ENCODE results near the gene CDC123. TPM values are rescaled to one million over a fixed set of nuclear protein-coding genes. Genes with fewer than 3 reads are reported as not detected.

The CDC123 gene
- total RNA-seq, 6 donors from 2014 or later: 19.9 to 57.5 (median 42.6) TPM

GRCh38 chr10:12213621-12214020 lies 17.6 kb downstream of the CDC123 start:
- H3K36me3 ChIP-seq: peaks cover 5 to 63% (median 37%) of the 10 kb centered on the region in 4 donors
- no peaks in the 10 kb centered on the region for H3K27me3 ChIP-seq
- H3K27ac ChIP-seq: no peak overlapping the region
- WGBS, 2 donors: 78 to 86% methylated on average over 3 of the region's 3 CpGs
- H3K4me1 ChIP-seq: peaks cover 0 to 10% (median 5%) of the 10 kb centered on the region in 4 donors
- no peak overlapping the region for H3K4me3 ChIP-seq
- no peaks in the 10 kb centered on the region for H3K9me3 ChIP-seq
- no peak for ATAC-seq (ENCODE audit: low FRiP score in 2 of 2)
- no peak for DNase-seq
- TF ChIP-seq, protein P1, sequence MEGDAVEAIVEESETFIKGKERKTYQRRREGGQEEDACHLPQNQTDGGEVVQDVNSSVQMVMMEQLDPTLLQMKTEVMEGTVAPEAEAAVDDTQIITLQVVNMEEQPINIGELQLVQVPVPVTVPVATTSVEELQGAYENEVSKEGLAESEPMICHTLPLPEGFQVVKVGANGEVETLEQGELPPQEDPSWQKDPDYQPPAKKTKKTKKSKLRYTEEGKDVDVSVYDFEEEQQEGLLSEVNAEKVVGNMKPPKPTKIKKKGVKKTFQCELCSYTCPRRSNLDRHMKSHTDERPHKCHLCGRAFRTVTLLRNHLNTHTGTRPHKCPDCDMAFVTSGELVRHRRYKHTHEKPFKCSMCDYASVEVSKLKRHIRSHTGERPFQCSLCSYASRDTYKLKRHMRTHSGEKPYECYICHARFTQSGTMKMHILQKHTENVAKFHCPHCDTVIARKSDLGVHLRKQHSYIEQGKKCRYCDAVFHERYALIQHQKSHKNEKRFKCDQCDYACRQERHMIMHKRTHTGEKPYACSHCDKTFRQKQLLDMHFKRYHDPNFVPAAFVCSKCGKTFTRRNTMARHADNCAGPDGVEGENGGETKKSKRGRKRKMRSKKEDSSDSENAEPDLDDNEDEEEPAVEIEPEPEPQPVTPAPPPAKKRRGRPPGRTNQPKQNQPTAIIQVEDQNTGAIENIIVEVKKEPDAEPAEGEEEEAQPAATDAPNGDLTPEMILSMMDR (IDR thresholded peaks at IDR 0.05): no peak
- no peak for TF ChIP-seq POLR2A (IDR thresholded peaks at IDR 0.05)
- no peak for TF ChIP-seq POLR2AphosphoS5 (IDR thresholded peaks at IDR 0.05)
- no peak for TF ChIP-seq EP300 (IDR thresholded peaks at IDR 0.05)

GRCh38 chr10:12214093-12214492 lies 18.1 kb downstream of the CDC123 start:
- TF ChIP-seq POLR2A (IDR thresholded peaks at IDR 0.05): no peak
- no peak for TF ChIP-seq POLR2AphosphoS5 (IDR thresholded peaks at IDR 0.05)
- no peak for TF ChIP-seq EP300 (IDR thresholded peaks at IDR 0.05)
- TF ChIP-seq, protein P1 (IDR thresholded peaks at IDR 0.05): no peak
- no peak for DNase-seq
- H3K4me1 ChIP-seq: peaks cover 0 to 10% (median 5%) of the 10 kb centered on the region in 4 donors
- no peak for ATAC-seq (ENCODE audit: low FRiP score in 2 of 2)
- no peaks in the 10 kb centered on the region for H3K27me3 ChIP-seq
- peak overlapping the region in 1 of 4 donors; percentile 59 for H3K27ac ChIP-seq
- H3K9me3 ChIP-seq: no peaks in the 10 kb centered on the region
- WGBS, 2 donors: 60 to 81% methylated on average over 4 of the region's 4 CpGs
- no peak overlapping the region for H3K4me3 ChIP-seq
- H3K36me3 ChIP-seq: peaks cover 5 to 67% (median 38%) of the 10 kb centered on the region in 4 donors

DNA sequence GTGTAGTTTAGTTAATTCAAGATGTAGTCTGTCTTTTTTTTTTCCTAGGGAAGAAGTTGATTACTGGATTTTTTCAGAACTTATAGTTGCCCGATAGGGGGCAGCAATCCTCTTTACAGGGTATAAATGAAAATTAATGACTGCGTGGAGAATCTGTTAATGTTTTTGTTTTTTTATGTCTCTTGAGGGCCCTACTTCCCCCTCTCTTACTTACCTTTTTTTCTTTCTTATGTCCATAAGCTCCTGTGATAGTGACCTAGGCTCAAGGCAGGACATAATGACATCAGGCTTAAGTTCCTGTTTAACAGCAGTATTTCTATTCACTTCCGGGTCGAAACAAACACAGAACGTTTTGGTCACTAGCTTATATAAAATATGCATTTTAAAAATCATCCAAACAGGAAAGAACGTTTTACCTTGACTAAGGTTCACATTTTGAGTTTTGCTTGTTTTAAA lies 18.8 kb downstream of the CDC123 start:
- no peak for TF ChIP-seq EP300 (IDR thresholded peaks at IDR 0.05)
- TF ChIP-seq POLR2A (IDR thresholded peaks at IDR 0.05): no peak
- TF ChIP-seq POLR2AphosphoS5 (IDR thresholded peaks at IDR 0.05): no peak
- TF ChIP-seq, protein P1 (IDR thresholded peaks at IDR 0.05): peak; percentile 31 to 59 (median 47)
- H3K4me3 ChIP-seq: peak overlapping the region in 1 of 4 donors; percentile 32
- H3K27me3 ChIP-seq: no peaks in the 10 kb centered on the region
- ATAC-seq (ENCODE audit: low FRiP score in 2 of 2) (peak in 1 of 2 donors; percentile 47), DNase-seq (no peak)
- peaks cover 0 to 12% (median 5%) of the 10 kb centered on the region in 4 donors for H3K4me1 ChIP-seq
- 21 to 27% methylated on average over 6 of the region's 6 CpGs for WGBS, 2 donors
- peak overlapping the region in 3 of 4 donors; percentile 27 to 59 (median 32) for H3K27ac ChIP-seq
- H3K9me3 ChIP-seq: no peaks in the 10 kb centered on the region
- H3K36me3 ChIP-seq: peaks cover 5 to 66% (median 40%) of the 10 kb centered on the region in 4 donors

DNA sequence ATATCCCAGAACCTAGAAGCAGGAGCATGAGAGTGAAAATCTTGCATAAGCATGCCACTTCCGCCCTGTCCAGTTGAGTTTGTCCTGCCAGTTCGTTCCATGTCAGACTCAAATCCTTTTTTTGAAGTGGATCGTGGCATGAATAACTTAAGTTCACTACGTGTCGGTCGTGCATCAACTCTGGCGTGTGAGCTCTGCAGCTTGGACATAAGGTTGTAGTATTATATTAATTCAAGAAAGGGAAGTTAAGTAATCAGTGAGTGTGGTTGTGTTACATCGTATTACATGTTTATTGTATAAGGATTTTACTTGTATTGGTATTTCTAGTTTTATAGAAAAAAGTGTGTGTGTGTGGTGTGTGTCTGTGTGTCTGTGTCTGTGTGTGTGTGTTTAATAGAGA lies 23.0 kb downstream of the CDC123 start:
- TF ChIP-seq POLR2A (IDR thresholded peaks at IDR 0.05) (no peak), POLR2AphosphoS5 (IDR thresholded peaks at IDR 0.05) (no peak), EP300 (IDR thresholded peaks at IDR 0.05) (no peak)
- TF ChIP-seq, protein P1 (IDR thresholded peaks at IDR 0.05): no peak
- H3K9me3 ChIP-seq: no peaks in the 10 kb centered on the region
- DNase-seq (no peak), ATAC-seq (ENCODE audit: low FRiP score in 2 of 2) (no peak)
- H3K27ac ChIP-seq: peak overlapping the region in 1 of 4 donors; percentile 55
- no peak overlapping the region for H3K4me3 ChIP-seq
- H3K36me3 ChIP-seq: peaks cover 0 to 46% (median 18%) of the 10 kb centered on the region in 4 donors
- WGBS, 2 donors: 77 to 88% methylated on average over 8 of the region's 8 CpGs
- no peaks in the 10 kb centered on the region for H3K27me3 ChIP-seq
- peaks cover 0 to 28% (median 11%) of the 10 kb centered on the region in 4 donors for H3K4me1 ChIP-seq
